OCI-M2 (cell line): ENCODE data around the gene CADPS2.
"Not testable (repeated sequence)": the region's sequence is repeated elsewhere in the genome, so short reads cannot be mapped to it uniquely, and the experiment has no call there.

ENCODE experiments used
- DNase-seq: peaks from one replicate; lab custom pipeline; 2025; ENCODE audit not compliant: unreplicated experiment; lab: John Stamatoyannopoulos, UW

CADPS2 gene

GRCh38 chr7:122717356-122718089 is 168.7 kb downstream of the CADPS2 start:
- no peak for DNase-seq

- no peak for DNase-seq
Measured at GRCh38 chr7:122715183-122715582, 171.1 kb downstream of the CADPS2 start.

- DNase-seq = no peak
Measured at GRCh38 chr7:122710916-122711315, 175.3 kb downstream of the CADPS2 start.

DNA sequence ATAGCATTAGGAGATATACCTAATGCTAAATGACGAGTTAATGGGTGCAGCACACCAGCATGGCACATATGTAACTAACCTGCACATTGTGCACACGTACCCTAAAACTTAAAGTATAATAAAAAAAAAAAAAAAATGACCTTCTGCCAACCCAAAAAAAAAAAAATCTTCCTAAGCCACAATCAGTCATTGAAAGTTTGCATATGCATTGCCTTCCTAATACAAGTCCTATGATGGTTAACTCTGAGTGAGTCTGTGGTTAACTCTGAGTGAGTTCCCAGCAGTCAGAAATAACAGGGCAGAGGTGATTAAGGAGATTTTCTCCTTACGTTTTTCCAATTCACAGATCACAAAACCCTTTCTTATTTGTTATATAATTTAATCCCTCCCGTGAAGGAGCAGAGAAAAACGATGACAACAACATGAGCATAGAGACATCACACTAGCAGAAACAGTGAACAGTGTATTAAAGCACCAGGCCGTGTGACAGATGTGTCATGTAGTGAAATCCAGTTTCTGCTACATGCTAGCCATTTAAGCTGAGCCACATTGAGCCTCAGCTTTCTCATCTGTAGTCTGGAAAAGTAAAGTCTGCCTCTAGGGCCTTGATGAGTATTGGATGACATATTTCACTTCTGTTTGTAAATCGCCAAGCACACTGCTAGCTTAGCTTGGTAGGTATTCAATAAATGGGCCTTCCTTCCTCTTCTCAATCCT is 176.2 kb downstream of the CADPS2 start:
- no peak for DNase-seq

- DNase-seq = no peak
Measured at GRCh38 chr7:122706836-122707235, 179.4 kb downstream of the CADPS2 start.

GRCh38 chr7:122702872-122703510 is 183.3 kb downstream of the CADPS2 start, which contains the start of gene RNF148:
Gene RNF148 (minus strand): TSS chr7:122702922. CDS start chr7:122702750, 172 bp downstream.
- DNase-seq = no peak

- no peak for DNase-seq
Measured at GRCh38 chr7:122699017-122699416, 187.2 kb downstream of the CADPS2 start, which contains the start of gene RNF133. Gene RNF133 (minus strand): TSS chr7:122699117. CDS start chr7:122698918, 199 bp downstream.

DNA sequence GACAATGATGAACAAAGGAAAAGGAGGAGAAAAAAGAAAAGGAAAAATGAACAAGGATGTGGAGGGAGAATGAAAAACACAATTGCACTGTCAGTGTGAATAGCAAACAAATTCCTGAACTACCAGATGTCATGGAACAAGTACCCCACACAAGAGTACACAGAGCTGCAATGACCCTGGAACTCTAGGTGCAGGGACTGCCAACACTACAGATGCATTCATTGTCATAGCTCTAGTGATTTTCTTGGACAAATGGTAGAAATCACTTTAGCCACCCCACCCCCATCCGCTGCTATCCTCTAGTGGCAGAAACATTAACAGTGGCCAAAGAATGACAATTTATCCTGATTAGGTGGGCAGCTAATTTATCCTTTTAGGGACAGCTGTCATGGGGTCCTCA is 190.4 kb downstream of the CADPS2 start:
- DNase-seq = no peak

GRCh38 chr7:122694697-122695096 is 191.6 kb downstream of the CADPS2 start:
- DNase-seq = no peak

DNA sequence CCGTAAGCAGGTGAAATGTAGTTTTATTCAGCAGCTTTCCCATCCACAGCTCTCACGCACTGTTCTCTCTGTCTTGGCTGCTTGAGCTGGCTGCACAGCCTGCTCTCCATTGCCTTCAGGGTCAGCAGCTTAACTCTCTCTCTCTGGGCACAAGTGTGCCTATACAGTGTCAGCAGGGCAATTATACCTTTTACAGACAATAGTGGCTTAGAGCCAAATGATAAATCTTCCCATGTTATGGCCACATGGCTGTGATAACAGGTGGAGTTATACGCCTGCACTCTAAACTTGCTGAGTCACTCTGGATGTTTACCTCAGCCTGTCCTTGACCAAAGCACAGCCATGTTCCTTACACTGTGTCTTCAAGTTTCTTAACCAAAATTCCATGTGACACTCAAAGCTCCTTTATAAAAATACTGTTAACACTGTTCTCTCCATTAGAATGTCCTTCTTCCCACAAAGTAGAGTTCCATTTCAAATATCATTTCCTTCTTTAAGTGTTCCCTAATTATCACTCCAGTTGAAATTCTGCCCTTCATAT is 193.4 kb downstream of the CADPS2 start:
- DNase-seq = no peak

DNA sequence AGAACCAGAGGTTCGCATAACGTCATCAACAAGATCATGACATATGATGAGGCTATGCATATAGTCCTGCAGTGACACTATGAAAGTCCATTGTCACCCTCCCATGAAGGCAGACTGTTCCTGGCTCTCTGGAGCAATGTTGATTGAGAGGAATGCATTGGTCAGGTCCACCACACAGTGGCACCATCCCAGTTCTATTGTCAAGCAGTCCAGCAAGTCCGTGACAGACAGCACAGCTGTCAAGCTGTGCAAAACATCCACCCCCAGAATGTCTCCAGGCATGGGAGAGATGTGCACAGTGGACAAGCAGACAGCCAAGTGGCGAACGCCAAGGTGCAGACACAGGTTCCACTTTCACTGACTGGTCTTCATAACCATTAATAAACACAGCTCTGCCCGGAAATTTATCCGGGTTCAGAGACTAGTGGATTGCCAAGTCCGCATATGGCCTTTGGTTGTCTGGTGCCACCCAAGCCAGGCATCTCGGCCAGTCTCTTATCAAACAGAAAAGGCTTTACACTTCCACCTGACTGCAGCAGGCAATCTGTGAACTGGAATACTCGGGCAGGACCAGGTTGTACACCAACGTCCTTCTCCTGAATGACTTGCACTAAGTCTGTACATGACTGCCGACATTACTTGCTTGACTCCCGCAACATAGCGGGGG is 194.6 kb downstream of the CADPS2 start:
- no peak for DNase-seq

- DNase-seq = no peak
Measured at GRCh38 chr7:122689346-122690109, 196.7 kb downstream of the CADPS2 start.

DNA sequence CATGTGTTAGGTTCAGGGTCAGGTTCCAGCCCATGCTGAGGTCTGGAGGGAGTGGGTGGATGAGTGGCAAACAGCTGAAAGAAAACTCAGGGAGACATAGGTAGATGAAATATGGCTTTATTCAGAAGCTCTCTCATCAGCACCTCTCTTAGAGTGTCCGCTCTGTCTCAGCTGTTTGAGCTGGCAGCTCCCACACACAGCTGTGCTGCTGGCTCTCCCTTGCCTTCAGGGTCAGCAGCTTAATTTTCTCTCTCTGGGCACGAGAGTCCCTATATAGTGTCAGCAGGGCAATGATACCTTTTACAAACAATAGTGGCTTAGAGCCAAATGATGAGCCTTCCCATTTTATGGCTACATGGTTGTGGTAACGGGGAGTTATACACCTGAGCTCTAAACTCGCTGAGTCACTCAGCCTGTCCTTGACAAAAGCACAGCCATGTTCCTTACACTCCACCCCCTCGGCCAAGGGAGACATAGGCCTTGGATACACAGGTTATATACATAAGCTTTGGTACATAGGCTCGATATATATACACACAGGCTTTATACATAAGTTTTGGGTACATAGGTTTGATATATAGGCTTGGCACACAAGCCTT is 197.8 kb downstream of the CADPS2 start:
- DNase-seq = no peak

GRCh38 chr7:122686360-122686878 is 199.8 kb downstream of the CADPS2 start:
- DNase-seq = no peak

DNA sequence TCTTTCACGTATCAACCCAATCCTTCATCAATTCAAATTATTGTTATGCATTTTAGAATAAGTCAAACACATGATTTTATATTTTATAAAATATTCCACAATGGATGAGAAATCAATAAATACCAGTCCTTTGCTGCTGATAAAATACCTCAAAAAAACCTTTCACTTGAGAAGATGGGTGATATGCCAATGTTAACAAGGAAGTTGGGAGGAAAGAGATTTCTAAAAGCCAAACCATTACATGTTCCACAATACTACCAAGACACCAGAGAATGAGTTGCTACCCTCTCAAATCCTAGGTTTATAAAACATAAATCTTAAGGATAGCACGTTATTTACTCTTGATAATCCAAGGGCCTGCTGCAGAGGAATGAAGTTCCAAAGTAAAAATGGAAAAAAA is 201.8 kb downstream of the CADPS2 start:
- DNase-seq = no peak

GRCh38 chr7:122682815-122683550 is 203.3 kb downstream of the CADPS2 start:
- DNase-seq = no peak

GRCh38 chr7:122681186-122681585 is 205.1 kb downstream of the CADPS2 start:
- not testable (repeated sequence) for DNase-seq

DNA sequence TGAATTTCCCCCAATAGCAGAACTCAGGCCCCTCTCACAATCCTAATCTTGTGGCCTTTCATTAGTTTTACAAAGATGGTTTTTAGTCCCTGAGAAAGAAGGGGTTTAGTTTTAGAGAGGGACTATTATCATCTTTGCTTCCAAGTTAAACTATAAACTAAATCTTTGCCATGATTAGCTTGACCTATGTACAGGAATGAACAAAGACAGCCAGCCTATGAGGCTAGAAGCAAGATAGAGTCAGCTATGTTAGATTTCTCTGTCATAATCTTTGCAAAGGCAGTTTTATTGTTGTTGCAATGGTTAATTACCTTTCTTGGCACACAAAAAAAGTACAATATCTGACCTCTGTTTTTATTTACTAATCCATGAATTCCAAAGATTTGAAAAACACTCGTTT is 206.4 kb downstream of the CADPS2 start:
- no peak for DNase-seq

- not testable (repeated sequence) for DNase-seq
Measured at GRCh38 chr7:122679269-122679709, 207.0 kb downstream of the CADPS2 start.
